Keratinocyte (primary cell): Measurements from ENCODE around the gene TENT4B.

Experiments used
- EZH2 ChIP-seq: IDR thresholded peaks from one replicate; pipeline ENCODE4 v1.6.1; 2012; ENCODE audit warnings: inconsistent platforms, mild to moderate bottlenecking, low read length, moderate library complexity
- TF ChIP-seq, protein P1 (sequence below), 3 experiments: IDR thresholded peaks in 1 of 3; conservative IDR thresholded peaks in 1 of 3; optimal IDR thresholded peaks in 1 of 3; 2 replicates in 2 of 3; 3 replicates in 1 of 3; pipeline versions ENCODE3 to v1.5.1; 2011; ENCODE audit warnings: low read length in 3 of 3, mild to moderate bottlenecking in 3 of 3, moderate library complexity in 2 of 3, control low read depth in 1 of 3, inconsistent platforms in 1 of 3; ENCODE audit not compliant: insufficient read depth in 2 of 3; ENCODE audit errors: extremely low read depth in 1 of 3

DNA sequence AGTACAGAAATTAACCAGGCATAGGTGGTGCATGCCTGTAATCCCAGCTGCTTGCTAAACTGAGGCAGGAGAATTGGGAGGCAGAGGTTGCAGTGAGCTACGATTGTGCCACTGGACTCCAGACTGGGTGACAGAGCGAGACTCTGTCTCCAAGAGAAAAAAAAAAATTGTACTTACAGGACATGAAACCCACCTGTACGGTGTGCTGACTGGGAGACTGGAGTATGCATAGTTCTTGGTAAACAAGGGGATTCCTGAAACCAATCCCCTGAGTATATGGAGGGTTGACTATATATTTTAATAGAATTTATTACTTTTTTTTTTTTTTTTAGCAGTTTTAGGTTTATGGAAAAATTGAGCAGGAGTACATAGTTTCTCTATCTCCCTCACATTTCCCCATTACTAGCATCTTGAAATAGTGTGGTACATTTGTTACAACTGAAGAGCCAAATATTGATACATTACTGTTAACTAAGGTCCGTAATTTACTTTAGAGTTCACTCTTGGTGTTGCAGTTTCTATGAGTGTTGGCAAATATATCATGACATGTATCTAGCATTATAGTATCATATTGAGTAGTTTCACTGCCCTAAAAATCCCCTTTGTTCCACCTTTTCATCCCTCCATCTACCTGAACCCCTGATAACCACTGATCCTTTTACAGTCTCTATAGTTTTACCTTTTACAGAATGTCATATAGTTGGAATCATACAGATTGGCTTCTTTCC, 19.3 kb downstream of the TENT4B start:
- TF ChIP-seq, protein P1, sequence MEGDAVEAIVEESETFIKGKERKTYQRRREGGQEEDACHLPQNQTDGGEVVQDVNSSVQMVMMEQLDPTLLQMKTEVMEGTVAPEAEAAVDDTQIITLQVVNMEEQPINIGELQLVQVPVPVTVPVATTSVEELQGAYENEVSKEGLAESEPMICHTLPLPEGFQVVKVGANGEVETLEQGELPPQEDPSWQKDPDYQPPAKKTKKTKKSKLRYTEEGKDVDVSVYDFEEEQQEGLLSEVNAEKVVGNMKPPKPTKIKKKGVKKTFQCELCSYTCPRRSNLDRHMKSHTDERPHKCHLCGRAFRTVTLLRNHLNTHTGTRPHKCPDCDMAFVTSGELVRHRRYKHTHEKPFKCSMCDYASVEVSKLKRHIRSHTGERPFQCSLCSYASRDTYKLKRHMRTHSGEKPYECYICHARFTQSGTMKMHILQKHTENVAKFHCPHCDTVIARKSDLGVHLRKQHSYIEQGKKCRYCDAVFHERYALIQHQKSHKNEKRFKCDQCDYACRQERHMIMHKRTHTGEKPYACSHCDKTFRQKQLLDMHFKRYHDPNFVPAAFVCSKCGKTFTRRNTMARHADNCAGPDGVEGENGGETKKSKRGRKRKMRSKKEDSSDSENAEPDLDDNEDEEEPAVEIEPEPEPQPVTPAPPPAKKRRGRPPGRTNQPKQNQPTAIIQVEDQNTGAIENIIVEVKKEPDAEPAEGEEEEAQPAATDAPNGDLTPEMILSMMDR (optimal IDR thresholded peaks at IDR 0.05 in 1 of 3, IDR thresholded peaks at IDR 0.05 in 1 of 3, conservative IDR thresholded peaks at IDR 0.05 in 1 of 3; ENCODE audit: extremely low read depth in 1 of 3, insufficient read depth in 2 of 3, low read length in 3 of 3) = no peak
- TF ChIP-seq EZH2 = no peak
